HCT116 (cell line): Measurements from ENCODE around the gene OR5AK2. TPM values are rescaled to one million over a fixed set of nuclear protein-coding genes. Genes with fewer than 3 reads are reported as not detected.

ENCODE experiments used
- ATAC-seq: fragments of 200-7000 bp; cut with Tn5 transposase; 2 replicates; pipeline ENCODE4 v1.9.1; 2020; ENCODE audit warnings: mild to moderate bottlenecking, moderate library complexity
- BruUV-seq: library from RNA; stranded (reverse); fragments of 400-500 nt; replicated peaks from 2 replicates; lab custom pipeline; 2021; lab: Mats Ljungman, UMichigan
- CTCF ChIA-PET: fragments of 300-600 bp; sonication (Branson Sonifier 250); formaldehyde crosslinking; loops from one replicate; lab custom pipeline; 2021; ENCODE audit warnings: antibody characterized with exemption; lab: Charles Lee
- POLR2A ChIA-PET: fragments of 300-600, 350-600 bp; sonication (Branson Sonifier 250); formaldehyde crosslinking; loops from one replicate; lab custom pipeline; 2021; ENCODE audit warnings: antibody characterized with exemption; lab: Charles Lee
- RAD21 ChIA-PET, 2 experiments: fragments of 300-600 bp; sonication (Branson Sonifier 250); formaldehyde crosslinking; loops; one replicate each; lab custom pipeline; 2023; ENCODE audit warnings: low total read pairs in 2 of 2; ENCODE audit not compliant: uncharacterized antibody in 2 of 2, unreplicated experiment in 2 of 2, low non-redundant PET in 1 of 2; lab: Charles Lee
- DNase-seq: peaks from one replicate; pipeline ENCODE4 v3.0.0-alpha.2; 2010; ENCODE audit warnings: low read depth, low spot score
- H2AFZ ChIP-seq: fragments of 200-600 bp; shearing (Covaris generic), sonication (generic); 2 replicates; pipeline ENCODE4 v1.6.1; 2017; ENCODE audit warnings: low read depth, mixed run types, mixed read lengths, antibody characterized with exemption, low read length; ENCODE audit not compliant: poor library complexity, severe bottlenecking
- H3K27ac ChIP-seq: 2 replicates; pipeline ENCODE4 v1.5.1; 2012; ENCODE audit warnings: low read depth, low read length
- H3K27me3 ChIP-seq: fragments of 200-600 bp; sonication (generic); 2 replicates; pipeline ENCODE4 v1.6.1; 2016; ENCODE audit warnings: mixed run types, low read length, mixed read lengths; ENCODE audit not compliant: insufficient read depth
- H3K36me3 ChIP-seq, 2 experiments: fragments of 200-500 bp in 1 of 2; fragments of 200-600 bp in 1 of 2; sonication (Bioruptor generic) in 1 of 2; sonication (generic) in 1 of 2; 2 replicates each; pipeline versions ENCODE4 v1.5.1 to v1.6.1; 2014 to 2016; ENCODE audit warnings: low read length in 2 of 2, inconsistent platforms in 1 of 2, mixed read lengths in 1 of 2, mixed run types in 1 of 2; ENCODE audit not compliant: insufficient read depth in 2 of 2, control insufficient read depth in 1 of 2
- H3K4me1 ChIP-seq, 2 experiments: fragments of 200-600 bp in 1 of 2; sonication (generic) in 1 of 2; 2 replicates each; pipeline versions ENCODE4 v1.5.1 to v1.6.1; 2012 to 2017; ENCODE audit warnings: low read length in 2 of 2, inconsistent platforms in 1 of 2, mild to moderate bottlenecking in 1 of 2, mixed read lengths in 1 of 2, mixed run types in 1 of 2, moderate library complexity in 1 of 2; ENCODE audit not compliant: insufficient read depth in 2 of 2, control insufficient read depth in 1 of 2
- H3K4me2 ChIP-seq: fragments of 200-600 bp; sonication (generic); 2 replicates; pipeline ENCODE4 v1.6.1; 2017; ENCODE audit warnings: mixed run types, low read length, mixed read lengths
- H3K4me3 ChIP-seq, 2 experiments: fragments of 200-600 bp in 1 of 2; sonication (generic) in 1 of 2; replicated peaks in 1 of 2; 2 replicates each; pipeline ENCODE4 v1.5.1; 2011 to 2016; ENCODE audit warnings: low read length in 2 of 2, control low read depth in 1 of 2, low read depth in 1 of 2, mild to moderate bottlenecking in 1 of 2, mixed read lengths in 1 of 2, mixed run types in 1 of 2
- H3K79me2 ChIP-seq: fragments of 200-600 bp; sonication (generic); 2 replicates; pipeline ENCODE4 v1.6.1; 2017; ENCODE audit warnings: mild to moderate bottlenecking, mixed run types, low read length, moderate library complexity, mixed read lengths; ENCODE audit not compliant: insufficient read depth
- H3K9ac ChIP-seq: fragments of 200-600 bp; sonication (generic); 2 replicates; pipeline ENCODE4 v1.6.1; 2016; ENCODE audit warnings: low read length, mixed read lengths
- H3K9me2 ChIP-seq: fragments of 200-600 bp; sonication (generic), shearing (Covaris generic); 2 replicates; pipeline ENCODE4 v1.6.1; 2017; ENCODE audit warnings: mixed run types, mild to moderate bottlenecking, moderate library complexity; ENCODE audit not compliant: insufficient read depth
- H3K9me3 ChIP-seq, 2 experiments: fragments of 200-500 bp in 1 of 2; fragments of 200-600 bp in 1 of 2; sonication (Bioruptor generic) in 1 of 2; sonication (generic) in 1 of 2; 2 replicates each; pipeline ENCODE4 v1.6.1; 2014 to 2017; ENCODE audit warnings: low read length in 2 of 2, mixed read lengths in 2 of 2, inconsistent platforms in 1 of 2, low read depth in 1 of 2, mild to moderate bottlenecking in 1 of 2, mixed run types in 1 of 2, moderate library complexity in 1 of 2; ENCODE audit not compliant: control insufficient read depth in 1 of 2, insufficient read depth in 1 of 2
- H4K20me1 ChIP-seq: fragments of 200-600 bp; sonication (generic), shearing (Covaris generic); 2 replicates; pipeline ENCODE4 v1.6.1; 2017; ENCODE audit warnings: mixed run types, mild to moderate bottlenecking, moderate library complexity; ENCODE audit not compliant: insufficient read depth
- ATF3 ChIP-seq: IDR thresholded peaks from 2 replicates; pipeline ENCODE4 v1.6.1; 2012
- CTCF ChIP-seq, 3 experiments: fragments of 200-600 bp in 1 of 3; sonication (generic) in 1 of 3; IDR thresholded peaks in 2 of 3; conservative IDR thresholded peaks in 1 of 3; 2 replicates each; pipeline ENCODE4 v1.5.1; 2012 to 2017; ENCODE audit warnings: low read depth in 2 of 3, low read length in 2 of 3, antibody characterized with exemption in 1 of 3, borderline replicate concordance in 1 of 3, control low read depth in 1 of 3, mild to moderate bottlenecking in 1 of 3, mixed read lengths in 1 of 3, mixed run types in 1 of 3, moderate library complexity in 1 of 3; ENCODE audit not compliant: insufficient read depth in 1 of 3
- EGR1 ChIP-seq: IDR thresholded peaks from 2 replicates; pipeline ENCODE4 v1.6.1; 2012; ENCODE audit warnings: low read depth
- EZH2 ChIP-seq: fragments of 200-600 bp; sonication (generic); IDR thresholded peaks from 2 replicates; pipeline ENCODE4 v1.6.1; 2017; ENCODE audit warnings: antibody characterized with exemption, mixed run types
- EZH2phosphoT487 ChIP-seq: fragments of 200-600 bp; IDR thresholded peaks from 2 replicates; pipeline ENCODE4 v1.6.1; 2018; ENCODE audit warnings: antibody characterized with exemption, borderline replicate concordance
- FOSL1 ChIP-seq: IDR thresholded peaks from 2 replicates; pipeline ENCODE4 v1.6.1; 2012; ENCODE audit warnings: low read depth
- POLR2A ChIP-seq: IDR thresholded peaks from 2 replicates; pipeline ENCODE4 v1.7.0; 2011; ENCODE audit warnings: borderline replicate concordance; ENCODE audit not compliant: insufficient read depth, insufficient read length; ENCODE audit errors: extremely low read depth
- POLR2AphosphoS5 ChIP-seq: IDR thresholded peaks from 2 replicates; pipeline ENCODE4 v1.6.1; 2011; ENCODE audit warnings: mild to moderate bottlenecking, low read depth, low read length, moderate library complexity
- RAD21 ChIP-seq: IDR thresholded peaks from 2 replicates; pipeline ENCODE4 v1.6.1; 2012; ENCODE audit warnings: low read depth, mild to moderate bottlenecking
- REST ChIP-seq: IDR thresholded peaks from 2 replicates; pipeline ENCODE4 v1.6.1; 2012; ENCODE audit warnings: low read depth
- SIN3A ChIP-seq: IDR thresholded peaks from 2 replicates; pipeline ENCODE4 v1.6.1; 2012; ENCODE audit warnings: low read depth
- ZFX ChIP-seq: fragments of 450-650 bp; IDR thresholded peaks from 2 replicates; pipeline ENCODE4 v1.6.1; 2017
- ZNF274 ChIP-seq: fragments of 200-500 bp; sonication (Bioruptor generic); IDR thresholded peaks from 2 replicates; pipeline ENCODE4 v1.6.1; 2014; ENCODE audit warnings: mild to moderate bottlenecking, low read depth, low read length, inconsistent platforms
- intact Hi-C: fragments of 100-400 bp; cut with micrococcal nuclease; formaldehyde crosslinking; loops from 2 replicates; pipeline ENCODE4 v1.10.0; 2022
- total RNA-seq: library from RNA; stranded (reverse); gene quantifications from one replicate; pipeline ENCODE4 v1.2.1, GENCODE V29; 2021; ENCODE audit not compliant: unreplicated experiment
- TF ChIP-seq, protein P1 (sequence below): IDR thresholded peaks from 2 replicates; pipeline ENCODE4 v1.6.1; 2011; ENCODE audit warnings: mild to moderate bottlenecking, low read length, moderate library complexity; ENCODE audit not compliant: insufficient replicate concordance; ENCODE audit errors: extremely low read depth

OR5AK2 gene
- total RNA-seq, 1 experiment from 2014 or later: not detected

- no peaks in the 10 kb centered on the region for H3K4me1 ChIP-seq
- H3K79me2 ChIP-seq: no peaks in the 10 kb centered on the region
- H3K9me2 ChIP-seq: no peaks in the 10 kb centered on the region
- H2AFZ ChIP-seq: no peak overlapping the region
- no peak overlapping the region for H3K4me3 ChIP-seq
- ChIA-PET RAD21 (no interaction called here), POLR2A (no interaction called here), CTCF (no interaction called here)
- TF ChIP-seq ZNF274 (no peak), RAD21 (no peak), EZH2phosphoT487 (no peak), ATF3 (no peak), POLR2A (no peak), POLR2AphosphoS5 (no peak), EGR1 (no peak), SIN3A (no peak), REST (no peak), FOSL1 (no peak), CTCF (IDR thresholded peaks at IDR 0.05 in 2 of 3, conservative IDR thresholded peaks at IDR 0.05 in 1 of 3; ENCODE audit: borderline replicate concordance in 1 of 3, insufficient read depth in 1 of 3, low read depth in 2 of 3, low read length in 2 of 3) (no peak), ZFX (no peak), EZH2 (no peak)
- TF ChIP-seq, protein P1, sequence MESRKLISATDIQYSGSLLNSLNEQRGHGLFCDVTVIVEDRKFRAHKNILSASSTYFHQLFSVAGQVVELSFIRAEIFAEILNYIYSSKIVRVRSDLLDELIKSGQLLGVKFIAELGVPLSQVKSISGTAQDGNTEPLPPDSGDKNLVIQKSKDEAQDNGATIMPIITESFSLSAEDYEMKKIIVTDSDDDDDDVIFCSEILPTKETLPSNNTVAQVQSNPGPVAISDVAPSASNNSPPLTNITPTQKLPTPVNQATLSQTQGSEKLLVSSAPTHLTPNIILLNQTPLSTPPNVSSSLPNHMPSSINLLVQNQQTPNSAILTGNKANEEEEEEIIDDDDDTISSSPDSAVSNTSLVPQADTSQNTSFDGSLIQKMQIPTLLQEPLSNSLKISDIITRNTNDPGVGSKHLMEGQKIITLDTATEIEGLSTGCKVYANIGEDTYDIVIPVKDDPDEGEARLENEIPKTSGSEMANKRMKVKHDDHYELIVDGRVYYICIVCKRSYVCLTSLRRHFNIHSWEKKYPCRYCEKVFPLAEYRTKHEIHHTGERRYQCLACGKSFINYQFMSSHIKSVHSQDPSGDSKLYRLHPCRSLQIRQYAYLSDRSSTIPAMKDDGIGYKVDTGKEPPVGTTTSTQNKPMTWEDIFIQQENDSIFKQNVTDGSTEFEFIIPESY: no peak
- no peaks in the 10 kb centered on the region for H3K27me3 ChIP-seq
- no peaks in the 10 kb centered on the region for H3K9me3 ChIP-seq
- no peak overlapping the region for H3K4me2 ChIP-seq
- no peak overlapping the region for H3K27ac ChIP-seq
- no TSS peak for BruUV-seq
- DNase-seq: no peak
- no peaks in the 10 kb centered on the region for H4K20me1 ChIP-seq
- ATAC-seq: no peak
- intact Hi-C loops: no loop called here
- H3K36me3 ChIP-seq: no peaks in the 10 kb centered on the region
- H3K9ac ChIP-seq: no peak overlapping the region
Measured at GRCh38 chr11:56961609-56962008, 27.1 kb upstream of the OR5AK2 start.
